ENCODE results near the gene PCYT2.
A peak's percentile ranks its signal among the peaks of the same experiment; 100 is the strongest.

The PCYT2 gene

GRCh38 chr17:81863833-81864768, 47.1 kb downstream of the PCYT2 start:
- 96% methylated on average over 8 of the region's 9 CpGs for WGBS (ENCODE audit: insufficient coverage)
- H3K27ac ChIP-seq (ENCODE audit: insufficient read depth in 1 of 2, low read depth in 1 of 2, low read length in 2 of 2, poor library complexity in 1 of 2, severe bottlenecking in 2 of 2) = no peak overlapping the region
- H3K9me3 ChIP-seq (ENCODE audit: control extremely low read depth in 1 of 5, control insufficient read depth in 4 of 5, insufficient read depth in 2 of 5, low read depth in 1 of 5, low read length in 4 of 5) = no peaks in the 10 kb centered on the region
- H3K27me3 ChIP-seq (replicated peaks in 2 of 5; ENCODE audit: control insufficient read depth in 4 of 5, insufficient read depth in 5 of 5, low read length in 4 of 5) = no peaks in the 10 kb centered on the region
- H3K4me1 ChIP-seq (ENCODE audit: control extremely low read depth in 1 of 4, control insufficient read depth in 4 of 4, insufficient read depth in 4 of 4, low read length in 3 of 4) = peaks cover 5 to 51% (median 42%) of the 10 kb centered on the region in 4 experiments
- ChIA-PET POLR2A (no interaction called here), CTCF (interaction anchor here (0.7 kb wide), 1 partner anchor 127 kb away, joined by 3 read pairs; no protein-coding TSS in a partner anchor)
- DNase-seq = peak in 1 of 3 donors; percentile 34
- no peak overlapping the region for H3K4me3 ChIP-seq (ENCODE audit: control insufficient read depth in 1 of 7, extremely low read depth in 1 of 7, insufficient read depth in 4 of 7, low read depth in 2 of 7, low read length in 6 of 7)
- H3K36me3 ChIP-seq (ENCODE audit: control insufficient read depth in 4 of 4, insufficient read depth in 4 of 4, low read length in 3 of 4) = peaks cover 5 to 46% (median 22%) of the 10 kb centered on the region in 4 experiments

GRCh38 chr17:81863123-81863675, 48.0 kb downstream of the PCYT2 start:
- DNase-seq = no peak
- CTCF ChIA-PET = interaction anchor here (0.6 kb wide), 1 partner anchor 9 kb away, joined by 3 read pairs; no protein-coding TSS in a partner anchor
- Histone ChIP-seq H3K9me3 (ENCODE audit: control extremely low read depth in 1 of 5, control insufficient read depth in 4 of 5, insufficient read depth in 2 of 5, low read depth in 1 of 5, low read length in 4 of 5) (no peaks in the 10 kb centered on the region), H3K4me3 (ENCODE audit: control insufficient read depth in 1 of 7, extremely low read depth in 1 of 7, insufficient read depth in 4 of 7, low read depth in 2 of 7, low read length in 6 of 7) (no peak overlapping the region), H3K27me3 (replicated peaks in 2 of 5; ENCODE audit: control insufficient read depth in 4 of 5, insufficient read depth in 5 of 5, low read length in 4 of 5) (no peaks in the 10 kb centered on the region), H3K27ac (ENCODE audit: insufficient read depth in 1 of 2, low read depth in 1 of 2, low read length in 2 of 2, poor library complexity in 1 of 2, severe bottlenecking in 2 of 2) (no peak overlapping the region), H3K4me1 (ENCODE audit: control extremely low read depth in 1 of 4, control insufficient read depth in 4 of 4, insufficient read depth in 4 of 4, low read length in 3 of 4) (peaks cover 5 to 52% (median 45%) of the 10 kb centered on the region in 4 experiments), H3K36me3 (ENCODE audit: control insufficient read depth in 4 of 4, insufficient read depth in 4 of 4, low read length in 3 of 4) (peaks cover 5 to 47% (median 22%) of the 10 kb centered on the region in 4 experiments)
- 96% methylated on average over 2 of the region's 6 CpGs for WGBS (ENCODE audit: insufficient coverage)
- POLR2A ChIA-PET = no interaction called here

- CTCF ChIA-PET = interaction anchor here (1.0 to 1.6 kb wide), 2 partner anchors 9 to 130 kb away, joined by 3 to 5 read pairs; no protein-coding TSS in a partner anchor
- whole genome bisulfite sequencing (ENCODE audit: insufficient coverage) = under 1% methylated on average over 64 of the region's 74 CpGs
- H3K36me3 ChIP-seq (ENCODE audit: control insufficient read depth in 4 of 4, insufficient read depth in 4 of 4, low read length in 3 of 4) = peaks cover 8 to 38% (median 23%) of the 10 kb centered on the region in 4 experiments
Measured at GRCh38 chr17:81860756-81861568, 50.2 kb downstream of the PCYT2 start.

GRCh38 chr17:81859906-81860755, 51.1 kb downstream of the PCYT2 start, which contains the start of gene P4HB:
P4HB (minus strand) TSS chr17:81860535; CDS start chr17:81860471, 64 bp downstream.
- Histone ChIP-seq H3K27ac (ENCODE audit: insufficient read depth in 1 of 2, low read depth in 1 of 2, low read length in 2 of 2, poor library complexity in 1 of 2, severe bottlenecking in 2 of 2) (peak within 1 kb of the TSS; percentile 96 to 99), H3K9me3 (ENCODE audit: control extremely low read depth in 1 of 5, control insufficient read depth in 4 of 5, insufficient read depth in 2 of 5, low read depth in 1 of 5, low read length in 4 of 5) (no peaks in the 10 kb centered on the region), H3K4me1 (ENCODE audit: control extremely low read depth in 1 of 4, control insufficient read depth in 4 of 4, insufficient read depth in 4 of 4, low read length in 3 of 4) (peaks cover 5 to 30% (median 27%) of the 10 kb centered on the region in 4 experiments), H3K27me3 (replicated peaks in 2 of 5; ENCODE audit: control insufficient read depth in 4 of 5, insufficient read depth in 5 of 5, low read length in 4 of 5) (no peaks in the 10 kb centered on the region), H3K36me3 (ENCODE audit: control insufficient read depth in 4 of 4, insufficient read depth in 4 of 4, low read length in 3 of 4) (peaks cover 10 to 39% (median 26%) of the 10 kb centered on the region in 4 experiments), H3K4me3 (ENCODE audit: control insufficient read depth in 1 of 7, extremely low read depth in 1 of 7, insufficient read depth in 4 of 7, low read depth in 2 of 7, low read length in 6 of 7) (peak within 1 kb of the TSS; percentile 75 to 92 (median 80))
- DNase-seq = no peak
- WGBS (ENCODE audit: insufficient coverage) = 0% methylated on average over 90 of the region's 95 CpGs
- ChIA-PET POLR2A (interaction anchor here (0.6 to 1.9 kb wide), 7 partner anchors 10 to 238 kb away, joined by 3 to 21 read pairs (median 3); partner anchors contain the start of genes ARHGDIA and FASN), CTCF (interaction anchor here (0.8 to 1.6 kb wide), 3 partner anchors 9 to 129 kb away, joined by 3 to 5 read pairs (median 3); no protein-coding TSS in a partner anchor)

More at GRCh38 chr17:81860756-81861568, 50.2 kb downstream of the PCYT2 start:
- Histone ChIP-seq H3K9me3 (ENCODE audit: control extremely low read depth in 1 of 5, control insufficient read depth in 4 of 5, insufficient read depth in 2 of 5, low read depth in 1 of 5, low read length in 4 of 5) (no peaks in the 10 kb centered on the region), H3K27ac (ENCODE audit: insufficient read depth in 1 of 2, low read depth in 1 of 2, low read length in 2 of 2, poor library complexity in 1 of 2, severe bottlenecking in 2 of 2) (peak overlapping the region; percentile 96 to 99), H3K27me3 (replicated peaks in 2 of 5; ENCODE audit: control insufficient read depth in 4 of 5, insufficient read depth in 5 of 5, low read length in 4 of 5) (no peaks in the 10 kb centered on the region), H3K4me1 (ENCODE audit: control extremely low read depth in 1 of 4, control insufficient read depth in 4 of 4, insufficient read depth in 4 of 4, low read length in 3 of 4) (peaks cover 5 to 30% (median 28%) of the 10 kb centered on the region in 4 experiments), H3K4me3 (ENCODE audit: control insufficient read depth in 1 of 7, extremely low read depth in 1 of 7, insufficient read depth in 4 of 7, low read depth in 2 of 7, low read length in 6 of 7) (peak overlapping the region; percentile 22 to 90 (median 76))
- peak; percentile 100 for DNase-seq
- POLR2A ChIA-PET = interaction anchor here (0.6 to 1.9 kb wide), 8 partner anchors 9 to 237 kb away, joined by 3 to 21 read pairs (median 3); partner anchors contain the start of genes ARHGDIA, FASN and MCRIP1

GRCh38 chr17:81858967-81859905, 52.0 kb downstream of the PCYT2 start:
- Histone ChIP-seq H3K36me3 (ENCODE audit: control insufficient read depth in 4 of 4, insufficient read depth in 4 of 4, low read length in 3 of 4) (peaks cover 12 to 44% (median 33%) of the 10 kb centered on the region in 4 experiments), H3K27me3 (replicated peaks in 2 of 5; ENCODE audit: control insufficient read depth in 4 of 5, insufficient read depth in 5 of 5, low read length in 4 of 5) (no peaks in the 10 kb centered on the region), H3K4me1 (ENCODE audit: control extremely low read depth in 1 of 4, control insufficient read depth in 4 of 4, insufficient read depth in 4 of 4, low read length in 3 of 4) (peaks cover 5 to 30% (median 27%) of the 10 kb centered on the region in 4 experiments), H3K9me3 (ENCODE audit: control extremely low read depth in 1 of 5, control insufficient read depth in 4 of 5, insufficient read depth in 2 of 5, low read depth in 1 of 5, low read length in 4 of 5) (no peaks in the 10 kb centered on the region), H3K4me3 (ENCODE audit: control insufficient read depth in 1 of 7, extremely low read depth in 1 of 7, insufficient read depth in 4 of 7, low read depth in 2 of 7, low read length in 6 of 7) (peak overlapping the region; percentile 75 to 92 (median 80)), H3K27ac (ENCODE audit: insufficient read depth in 1 of 2, low read depth in 1 of 2, low read length in 2 of 2, poor library complexity in 1 of 2, severe bottlenecking in 2 of 2) (peak overlapping the region; percentile 86 to 95)
- POLR2A ChIA-PET = interaction anchor here (0.7 to 1.8 kb wide), 2 partner anchors 11 to 145 kb away, joined by 3 to 4 read pairs; no protein-coding TSS in a partner anchor
- WGBS (ENCODE audit: insufficient coverage) = 75% methylated on average over 22 of the region's 23 CpGs
- CTCF ChIA-PET = interaction anchor here (0.8 kb wide), 1 partner anchor 10 kb away, joined by 3 read pairs; no protein-coding TSS in a partner anchor
- no peak for DNase-seq
